Measurements from ENCODE around the gene PRKACG.
"Not testable (repeated sequence)": the region's sequence is repeated elsewhere in the genome, so short reads cannot be mapped to it uniquely, and the experiment has no call there.

The PRKACG gene

GRCh38 chr9:69020301-69021145 lies 6.6 kb upstream of the PRKACG start:
- DNase-seq = no peak

- DNase-seq = no peak
Observed at GRCh38 chr9:69019808-69020207, 5.9 kb upstream of the PRKACG start.

GRCh38 chr9:69018737-69019136 lies 4.8 kb upstream of the PRKACG start:
- DNase-seq = no peak

DNA sequence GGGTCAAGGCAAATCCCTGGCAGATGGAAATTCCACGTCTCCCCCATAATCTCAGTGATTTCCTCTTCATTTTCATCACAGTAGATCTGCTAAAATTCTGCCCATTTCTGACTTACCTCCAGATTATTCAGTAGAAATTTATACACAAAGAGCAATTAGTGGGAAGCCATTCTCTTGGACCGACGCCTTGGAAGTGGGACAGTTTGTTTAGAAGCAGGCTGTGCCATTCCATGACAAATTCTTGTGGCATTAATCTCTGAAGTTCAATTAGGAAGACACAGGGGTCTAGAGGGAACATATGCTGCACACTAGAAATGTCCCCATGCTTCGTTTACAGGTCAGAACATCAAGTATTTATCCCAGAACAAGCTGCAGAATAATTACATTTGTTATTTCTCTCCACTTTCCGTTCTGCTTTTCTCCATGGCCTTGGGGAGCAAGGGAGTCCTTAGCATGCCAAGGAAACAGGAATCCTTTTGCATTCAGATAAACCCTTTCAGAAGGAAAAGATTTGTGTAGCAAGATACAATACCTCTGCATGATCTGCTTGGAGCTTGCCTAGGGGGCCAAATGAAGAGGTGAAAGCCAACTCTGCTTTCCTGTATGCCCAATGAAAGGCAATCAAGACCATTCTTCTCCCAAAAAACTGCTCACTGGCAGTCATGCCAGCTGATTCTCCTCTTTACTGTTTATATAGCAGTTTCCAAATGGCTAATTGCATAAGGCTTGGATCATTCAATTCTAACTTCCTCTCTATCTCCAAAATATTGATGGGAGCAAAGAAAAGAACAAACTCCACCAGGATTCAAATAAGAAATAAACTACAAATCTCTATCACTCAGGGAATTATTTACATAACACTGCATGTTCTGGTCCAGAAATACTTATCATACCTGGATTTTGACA lies 2.5 kb upstream of the PRKACG start:
- no peak for DNase-seq

DNA sequence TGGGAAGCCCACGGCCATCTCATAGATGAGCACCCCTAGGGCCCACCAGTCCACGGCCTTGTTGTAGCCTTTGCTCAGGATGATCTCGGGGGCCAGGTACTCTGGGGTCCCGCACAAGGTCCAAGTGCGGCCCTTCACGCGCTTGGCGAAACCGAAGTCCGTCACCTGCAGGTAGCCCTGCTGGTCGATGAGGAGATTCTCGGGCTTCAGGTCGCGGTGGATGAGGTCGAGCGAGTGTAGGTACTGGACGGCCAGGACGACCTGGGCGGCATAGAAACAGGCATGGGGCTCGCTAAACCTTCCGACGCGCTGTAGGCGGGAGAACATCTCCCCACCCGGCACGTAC lies 558 bp downstream of the PRKACG start:
- no peak for DNase-seq

DNA sequence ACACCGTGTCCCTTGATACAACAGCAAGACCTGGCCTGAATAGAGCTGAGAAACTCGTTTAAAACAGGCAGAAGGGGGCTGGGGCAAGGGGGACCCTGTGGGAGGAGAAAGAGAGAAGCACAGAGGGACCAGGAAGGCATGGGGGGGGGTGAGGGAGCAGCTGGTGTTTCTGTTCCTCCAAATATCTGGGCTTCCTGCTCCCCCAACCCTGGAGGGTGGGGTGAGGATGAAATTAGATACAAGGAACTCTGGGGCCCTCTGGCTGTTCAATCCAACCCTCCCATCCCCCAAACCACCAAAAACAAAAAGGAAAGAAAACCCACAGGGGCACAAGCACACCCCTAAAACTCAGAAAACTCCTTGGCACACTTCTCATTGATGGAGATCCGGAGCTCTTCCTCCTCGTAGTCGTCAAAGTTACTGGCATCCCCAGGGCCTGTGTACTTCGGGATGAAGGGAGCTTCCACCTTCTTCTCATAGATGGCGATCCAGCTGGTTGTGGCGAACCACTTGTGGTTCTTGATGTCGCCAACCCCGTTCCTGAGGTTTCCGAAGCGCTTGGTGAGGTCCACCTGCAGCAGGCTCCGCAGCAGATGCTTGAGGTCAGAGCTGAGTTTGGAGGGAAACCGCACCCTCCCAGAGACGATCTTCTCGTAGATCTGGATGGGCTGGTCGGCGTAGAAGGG lies 1.1 kb downstream of the PRKACG start:
- no peak for DNase-seq

DNA sequence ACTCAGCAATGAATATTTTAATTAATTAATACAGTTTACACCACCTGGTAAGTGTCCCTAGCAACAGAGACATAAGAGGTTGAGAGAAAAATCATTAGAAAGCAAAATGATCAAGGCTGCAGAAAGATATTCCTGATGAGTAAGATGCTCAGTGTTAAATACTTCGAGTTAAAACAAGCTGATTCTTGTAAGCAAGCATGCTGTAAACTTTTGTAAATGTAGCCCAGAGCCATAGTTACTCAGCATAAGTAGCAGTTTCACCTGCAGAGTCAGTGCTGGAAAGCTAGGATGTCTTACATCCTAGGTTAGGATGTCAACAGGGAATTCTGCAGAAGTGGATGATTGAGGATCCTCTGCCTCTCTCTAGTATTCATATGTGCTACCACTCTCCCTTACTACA lies 4.2 kb downstream of the PRKACG start:
- no peak for DNase-seq

GRCh38 chr9:69004836-69005235 lies 9.1 kb downstream of the PRKACG start:
- no peak for DNase-seq

DNA sequence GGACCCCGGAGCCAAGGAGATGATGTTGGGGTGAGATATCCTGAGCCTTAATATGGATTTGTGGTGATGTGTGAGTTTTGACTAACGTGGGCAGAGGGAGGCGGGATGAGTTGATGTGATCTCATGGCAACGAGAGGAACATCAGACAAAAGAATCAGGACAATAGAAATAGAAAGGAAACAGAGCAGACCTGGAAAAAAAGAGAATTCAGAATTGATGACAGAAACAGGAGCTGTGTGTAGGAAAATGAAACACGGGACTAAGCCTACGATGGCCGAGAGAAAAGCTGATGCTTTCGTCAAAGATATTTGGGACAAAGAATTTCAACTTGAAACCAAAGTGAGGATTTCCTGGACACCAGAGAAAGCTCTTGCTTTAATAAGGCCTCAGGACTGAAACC lies 10.9 kb downstream of the PRKACG start:
- DNase-seq = no peak

DNA sequence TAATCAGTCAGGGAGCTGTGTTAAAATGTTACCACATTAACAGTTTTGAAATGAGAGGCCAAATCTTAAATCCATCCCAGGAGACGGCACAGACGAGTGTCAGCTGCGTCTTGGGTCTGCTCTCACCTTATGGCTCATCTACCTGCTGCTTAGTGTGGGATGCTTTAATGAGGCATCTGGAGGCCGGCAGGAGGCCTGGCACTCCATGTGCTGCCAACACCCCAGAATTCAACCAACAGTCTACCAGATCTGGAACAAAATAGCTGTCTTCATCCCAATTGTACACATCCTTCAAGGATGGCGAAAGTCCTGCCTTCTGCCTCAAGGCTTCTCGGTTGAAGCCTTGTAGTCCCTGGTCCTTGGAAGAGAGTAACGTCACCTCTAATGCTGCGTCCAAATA lies 12.0 kb downstream of the PRKACG start:
- no peak for DNase-seq

DNA sequence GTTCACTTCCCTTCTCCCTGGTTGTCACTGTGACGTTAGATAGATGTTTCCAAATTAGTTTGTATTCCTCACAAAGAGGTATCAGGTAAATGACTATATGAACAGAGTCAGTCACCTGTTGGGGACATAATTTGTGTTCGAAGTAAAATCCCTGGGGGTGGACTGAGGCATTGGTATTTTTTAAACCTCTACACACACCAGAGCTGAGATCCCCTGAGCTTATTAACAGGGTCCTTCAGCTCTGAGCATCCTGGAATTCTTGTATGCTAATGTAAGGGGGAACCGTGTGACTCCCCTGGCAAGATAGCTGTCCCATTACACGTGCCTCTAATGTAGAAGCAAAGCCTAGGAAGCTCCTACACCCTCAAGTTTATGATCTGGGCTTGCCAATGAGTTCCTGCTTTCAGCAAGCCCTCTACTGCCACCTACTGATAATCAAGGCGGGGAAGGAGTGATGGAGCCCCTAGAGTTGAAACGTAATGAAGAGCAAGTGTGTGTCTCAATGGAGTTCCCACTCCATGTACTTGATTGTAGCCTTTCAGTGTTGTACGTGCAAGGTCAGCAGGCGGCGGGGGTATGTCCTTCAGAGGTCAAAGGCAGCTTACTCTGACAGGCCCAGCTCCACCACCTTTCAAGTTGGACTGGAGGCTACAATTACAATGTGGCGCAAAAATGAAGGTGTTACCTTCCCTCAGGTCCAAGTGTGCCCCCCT lies 14.4 kb downstream of the PRKACG start:
- peak; percentile 54 for DNase-seq

DNA sequence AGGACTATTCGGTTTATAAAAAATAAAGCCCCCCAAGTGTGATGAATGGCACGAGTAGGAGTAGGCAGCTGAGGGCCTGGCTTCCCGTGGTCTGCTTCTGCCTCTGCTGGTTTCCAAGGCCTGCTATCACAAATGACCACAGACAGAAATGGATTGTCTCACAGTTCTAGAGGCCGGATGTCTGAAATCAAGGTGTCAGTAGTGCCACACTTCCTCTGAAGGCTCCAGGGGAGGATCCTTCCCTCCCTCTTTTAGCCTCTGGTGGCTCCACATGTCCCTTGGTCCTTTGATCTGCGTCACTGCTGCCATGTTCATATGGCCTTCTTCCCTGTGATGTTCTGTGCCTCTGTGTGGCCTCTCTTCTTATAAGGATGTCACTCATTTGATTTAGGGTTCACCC lies 15.1 kb downstream of the PRKACG start:
- no peak for DNase-seq

GRCh38 chr9:68998385-68998784 lies 15.5 kb downstream of the PRKACG start:
- DNase-seq = no peak

- DNase-seq = no peak
Observed at GRCh38 chr9:68997666-68998065, 16.2 kb downstream of the PRKACG start.

- DNase-seq = no peak
Observed at GRCh38 chr9:68996462-68996861, 17.5 kb downstream of the PRKACG start.

DNA sequence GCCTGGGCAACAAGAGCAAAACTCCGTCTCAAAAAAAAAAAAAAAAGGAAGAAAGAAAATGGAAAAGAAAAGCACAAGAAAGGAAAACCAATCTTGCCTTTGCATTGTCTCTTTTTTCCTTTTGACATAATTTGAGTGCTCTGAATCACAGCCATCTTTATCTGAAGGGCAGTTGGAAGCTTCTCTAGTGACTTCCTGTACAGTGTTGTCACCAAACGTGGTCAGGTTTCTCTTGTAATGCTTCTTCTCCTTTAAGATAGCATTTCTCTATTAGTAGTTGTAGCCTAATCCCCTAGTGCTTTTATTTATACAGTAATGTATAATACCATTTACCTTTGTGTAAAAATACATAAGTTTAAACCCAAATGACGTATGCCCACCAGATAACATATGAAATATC lies 18.1 kb downstream of the PRKACG start:
- DNase-seq = no peak

GRCh38 chr9:68991457-68991856 lies 22.5 kb downstream of the PRKACG start:
- DNase-seq = no peak

- DNase-seq = not testable (repeated sequence)
Observed at GRCh38 chr9:68986949-68987348, 27.0 kb downstream of the PRKACG start.

DNA sequence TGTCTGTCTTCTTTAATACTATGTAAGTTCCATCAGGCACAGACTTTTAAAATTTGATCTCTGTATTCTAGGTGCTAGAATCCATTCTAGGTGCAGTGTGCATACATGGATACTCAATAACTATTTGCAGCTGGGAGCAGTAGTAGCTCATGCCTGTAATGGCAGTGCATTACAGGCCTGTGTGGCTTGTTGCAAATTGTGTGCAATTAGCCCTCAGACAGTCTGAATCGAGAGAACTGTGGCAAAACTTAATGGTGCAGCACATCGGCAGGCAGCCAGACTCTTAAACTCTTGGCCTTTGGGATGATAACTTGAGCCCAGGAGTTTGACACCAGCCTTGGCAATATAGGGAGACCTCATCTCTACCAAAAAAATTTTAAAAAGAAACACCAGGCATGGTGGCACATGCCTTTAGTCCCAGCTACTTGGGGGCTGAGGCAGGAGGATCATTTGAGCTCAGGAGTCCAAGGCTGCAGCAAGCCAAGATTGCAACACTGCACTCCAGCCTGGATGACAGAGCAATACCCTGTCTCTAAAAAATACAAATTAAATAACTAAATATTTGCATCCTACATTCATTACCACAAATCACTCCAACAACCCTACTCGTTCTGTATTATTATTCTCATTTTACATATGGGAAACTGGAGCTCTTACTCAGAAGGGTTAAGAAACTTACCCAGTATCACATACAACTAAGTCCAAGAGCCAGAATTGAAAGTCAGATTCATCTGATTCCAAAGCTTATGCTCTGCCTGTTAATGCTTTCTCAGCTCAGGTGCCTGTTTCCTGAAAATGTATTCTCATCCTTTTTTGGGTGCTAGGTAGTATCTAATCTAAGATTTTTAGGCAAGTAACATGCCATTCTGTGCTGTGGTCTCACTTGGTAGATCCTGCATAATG lies 30.1 kb downstream of the PRKACG start:
- no peak for DNase-seq

DNA sequence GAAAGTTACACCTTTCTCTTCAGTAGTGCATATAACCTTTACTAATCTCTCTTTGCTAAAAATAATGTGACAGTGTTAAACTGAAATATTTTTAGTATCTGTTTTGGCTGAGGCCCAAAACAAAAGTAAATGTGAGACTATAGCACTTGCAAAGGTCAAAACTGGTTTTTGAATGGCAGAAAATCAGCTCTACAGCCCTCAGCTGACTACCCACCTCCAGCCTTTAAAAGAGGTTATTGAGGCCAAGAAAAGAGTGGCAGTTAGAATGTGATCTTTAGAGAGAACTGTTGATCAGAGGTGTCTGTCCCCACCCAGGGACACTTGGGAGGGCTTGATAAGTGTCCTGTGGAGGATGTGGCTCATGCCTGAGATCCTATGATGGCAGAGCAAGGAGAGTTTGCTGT lies 30.9 kb downstream of the PRKACG start:
- no peak for DNase-seq

GRCh38 chr9:68981789-68982188 lies 32.1 kb downstream of the PRKACG start:
- no peak for DNase-seq
